ENCODE results near the gene THAP7. TPM values are rescaled to one million over a fixed set of nuclear protein-coding genes. Genes with fewer than 3 reads are reported as not detected.

Gene THAP7
- total RNA-seq, 1 experiment from 2014 or later = 19.3 TPM

GRCh38 chr22:20974336-20974955, 27.5 kb downstream of the THAP7 start:
- TF ChIP-seq USF1 (CRISPR knock-in tag; IDR thresholded peaks at IDR 0.05) = no peak
- TF ChIP-seq PRDM15 (CRISPR knock-in tag; IDR thresholded peaks at IDR 0.05) = no peak
- TF ChIP-seq HMGXB4 (CRISPR knock-in tag; IDR thresholded peaks at IDR 0.05) = no peak
- TF ChIP-seq TP53 (CRISPR knock-in tag; IDR thresholded peaks at IDR 0.05) = no peak
- no peak for TF ChIP-seq PREB (CRISPR knock-in tag; IDR thresholded peaks at IDR 0.05; ENCODE audit: borderline replicate concordance)
- no peak for TF ChIP-seq ZNF121 (CRISPR knock-in tag; IDR thresholded peaks at IDR 0.05)
- TF ChIP-seq RORB (CRISPR knock-in tag; IDR thresholded peaks at IDR 0.05) = no peak
- no peak for TF ChIP-seq RELA (CRISPR knock-in tag; IDR thresholded peaks at IDR 0.05; ENCODE audit: borderline replicate concordance)
- TF ChIP-seq MAX (CRISPR knock-in tag; IDR thresholded peaks at IDR 0.05) = no peak
- no peak for TF ChIP-seq TCF7 (CRISPR knock-in tag; IDR thresholded peaks at IDR 0.05; ENCODE audit: low read depth)
- TF ChIP-seq FOXP4 (CRISPR knock-in tag; IDR thresholded peaks at IDR 0.05) = no peak
- no peak for TF ChIP-seq ARID4B (CRISPR knock-in tag; IDR thresholded peaks at IDR 0.05; ENCODE audit: borderline replicate concordance)
- TF ChIP-seq ZNF232 (CRISPR knock-in tag; IDR thresholded peaks at IDR 0.05) = no peak
- TF ChIP-seq ZMAT4 (CRISPR knock-in tag; IDR thresholded peaks at IDR 0.05) = no peak
- no peak for TF ChIP-seq ZBTB21 (CRISPR knock-in tag; IDR thresholded peaks at IDR 0.05; ENCODE audit: borderline replicate concordance)
- CTCF ChIA-PET = interaction anchor here (1.1 to 1.5 kb wide), 3 partner anchors 10 to 18 kb away, joined by 3 read pairs; no protein-coding TSS in a partner anchor
- H3K4me3 Mint-ChIP-seq = no peak overlapping the region

More at GRCh38 chr22:20974336-20974955, 27.5 kb downstream of the THAP7 start:
- Mint-ChIP-seq H3K36me3 (peaks cover 10% of the 10 kb centered on the region; the same call in 1 of the 2 replicates), H3K27ac (no peak overlapping the region), H3K9me3 (peaks cover 12% of the 10 kb centered on the region), H3K4me1 (peaks cover 6% of the 10 kb centered on the region), H3K27me3 (ENCODE audit: low read depth) (peaks cover 36% of the 10 kb centered on the region)
- no peak for ATAC-seq
- POLR2A ChIA-PET = interaction anchor here (1.5 kb wide), 1 partner anchor 17 kb away, joined by 3 read pairs; no protein-coding TSS in a partner anchor
- no peak for DNase-seq (ENCODE audit: low spot score)

All from WTC11 (cell line).